K562 (cell line): ENCODE data around the gene BCAS4. TPM values are rescaled to one million over a fixed set of nuclear protein-coding genes. Genes with fewer than 3 reads are reported as not detected.

Source experiments
- GTF2F1 ChIP-seq: IDR thresholded peaks from 2 replicates; pipeline ENCODE4 v1.6.1; 2011; ENCODE audit warnings: low read depth, low read length, improper control_type of control experiment
- HDAC3 ChIP-seq: fragments of 450-650 bp; IDR thresholded peaks from 2 replicates; pipeline ENCODE4 v1.6.1; 2018; ENCODE audit warnings: borderline replicate concordance, mild to moderate bottlenecking, moderate library complexity; ENCODE audit not compliant: partially characterized antibody
- HOXB6 ChIP-seq: fragments of 250-450 bp; sonication (Bioruptor Pico); IDR thresholded peaks from 2 replicates; pipeline ENCODE4 v1.5.1; 2022; ENCODE audit warnings: mild to moderate bottlenecking, borderline replicate concordance
- KAT8 ChIP-seq: fragments of 450-650 bp; IDR thresholded peaks from 2 replicates; pipeline ENCODE4 v1.6.1; 2016; ENCODE audit warnings: low read depth, mild to moderate bottlenecking
- KDM4B ChIP-seq, 2 experiments: fragments of 450-650 bp in 1 of 2; sonication (generic) in 1 of 2; IDR thresholded peaks; 2 replicates each; pipeline ENCODE4 v1.6.1; 2016 to 2017; ENCODE audit warnings: borderline replicate concordance in 2 of 2, antibody characterized with exemption in 1 of 2, low read depth in 1 of 2, mild to moderate bottlenecking in 1 of 2
- MLLT1 ChIP-seq, 2 experiments: fragments of 450-650 bp; IDR thresholded peaks; 2 replicates each; pipeline ENCODE4 v1.6.1; 2016
- POLR2AphosphoS5 ChIP-seq: IDR thresholded peaks from 2 replicates; pipeline ENCODE4 v1.6.1; 2011; ENCODE audit warnings: mild to moderate bottlenecking, low read depth, low read length, moderate library complexity; ENCODE audit not compliant: control insufficient read depth, insufficient read depth
- POLR2B ChIP-seq: fragments of 450-650 bp; IDR thresholded peaks from 2 replicates; pipeline ENCODE4 v1.6.1; 2018; ENCODE audit warnings: low read depth; ENCODE audit not compliant: partially characterized antibody
- POLR3G ChIP-seq: IDR thresholded peaks from 2 replicates; pipeline ENCODE4 v1.6.1; 2011; ENCODE audit not compliant: insufficient read length, insufficient replicate concordance; ENCODE audit errors: extremely low read depth
- PTTG1 ChIP-seq: fragments of 450-650 bp; IDR thresholded peaks from 2 replicates; pipeline ENCODE4 v1.6.1; 2016; ENCODE audit warnings: low read depth, mild to moderate bottlenecking, missing genetic modification characterization, missing compliant biosample characterization
- SIRT6 ChIP-seq: IDR thresholded peaks from one replicate; pipeline ENCODE4 v1.6.1; 2012; ENCODE audit warnings: low read depth, mild to moderate bottlenecking, control low read depth, inconsistent platforms, low read length, moderate library complexity
- SMARCE1 ChIP-seq: fragments of 450-650 bp; IDR thresholded peaks from 2 replicates; pipeline ENCODE4 v1.7.1; 2016; ENCODE audit warnings: mild to moderate bottlenecking
- ZBTB26 ChIP-seq: fragments of 450-650 bp; formaldehyde crosslinking; IDR thresholded peaks from 2 replicates; pipeline ENCODE4 v1.4.0; 2022; ENCODE audit warnings: missing genetic modification characterization
- ZNF57 ChIP-seq: fragments of 450-650 bp; formaldehyde crosslinking; IDR thresholded peaks from 2 replicates; pipeline ENCODE4 v1.4.0; 2020; ENCODE audit warnings: mild to moderate bottlenecking, moderate library complexity
- ZNF699 ChIP-seq: fragments of 250-450 bp; sonication (Bioruptor Pico); IDR thresholded peaks from 2 replicates; pipeline ENCODE4 v1.8.0; 2021; ENCODE audit warnings: mild to moderate bottlenecking, moderate library complexity; ENCODE audit not compliant: insufficient replicate concordance
- polyA plus RNA-seq, 8 experiments: library from polyadenylated mRNA; depleted of rRNA in 4 of 8; stranded (reverse) in 5 of 8; unstranded in 3 of 8; fragments of >200 nt; fragmentation: Nextera tagmentation in 2 of 8; fragmentation: Illumina TruSeq in 1 of 8; extraction: Ambion mirVana in 2 of 8; extraction: Trizol in 1 of 8; gene quantifications; 2 replicates each; pipeline versions ENCODE4 v1.2.1 to v1.2.3, GENCODE V29; 2011 to 2014; ENCODE audit warnings: inconsistent platforms in 1 of 8, missing spikeins in 1 of 8
- total RNA-seq, 7 experiments: library from RNA; depleted of rRNA in 6 of 7; stranded (reverse); fragments of >200 nt in 6 of 7; fragmentation: Illumina TruSeq in 2 of 7; extraction: Trizol in 2 of 7; gene quantifications; 2 replicates each; pipeline versions ENCODE4 v1.2.1 to v1.2.3, GENCODE V29; 2011 to 2021; ENCODE audit warnings: low replicate concordance in 1 of 7
- TF ChIP-seq, protein P1 (sequence below): fragments of 250-450 bp; sonication (Bioruptor Pico); IDR thresholded peaks from 2 replicates; pipeline ENCODE4 v1.9.0; 2021; ENCODE audit warnings: mild to moderate bottlenecking, inconsistent platforms
- TF ChIP-seq, protein P2 (sequence below): sonication (generic); formaldehyde crosslinking; IDR thresholded peaks from 2 replicates; pipeline ENCODE4 v1.8.0; 2023; ENCODE audit warnings: missing genetic modification reagents, mild to moderate bottlenecking, borderline replicate concordance

The BCAS4 gene
- total and polyA plus RNA-seq, 9 of the 15 experiments (the other 6 are each of a cell fraction or from before 2014, with no cell fraction given) = 0.15 to 2.3 (median 0.47) TPM

GRCh38 chr20:50891138-50891537 lies 96.3 kb downstream of the BCAS4 start (continued):
- TF ChIP-seq POLR2AphosphoS5 = peak; percentile 28; the same call in 1 of the 2 replicates
- no peak for TF ChIP-seq POLR3G
- no peak for TF ChIP-seq MLLT1 (IDR thresholded peaks at IDR 0.05)
- no peak for TF ChIP-seq KAT8
- TF ChIP-seq, protein P1, sequence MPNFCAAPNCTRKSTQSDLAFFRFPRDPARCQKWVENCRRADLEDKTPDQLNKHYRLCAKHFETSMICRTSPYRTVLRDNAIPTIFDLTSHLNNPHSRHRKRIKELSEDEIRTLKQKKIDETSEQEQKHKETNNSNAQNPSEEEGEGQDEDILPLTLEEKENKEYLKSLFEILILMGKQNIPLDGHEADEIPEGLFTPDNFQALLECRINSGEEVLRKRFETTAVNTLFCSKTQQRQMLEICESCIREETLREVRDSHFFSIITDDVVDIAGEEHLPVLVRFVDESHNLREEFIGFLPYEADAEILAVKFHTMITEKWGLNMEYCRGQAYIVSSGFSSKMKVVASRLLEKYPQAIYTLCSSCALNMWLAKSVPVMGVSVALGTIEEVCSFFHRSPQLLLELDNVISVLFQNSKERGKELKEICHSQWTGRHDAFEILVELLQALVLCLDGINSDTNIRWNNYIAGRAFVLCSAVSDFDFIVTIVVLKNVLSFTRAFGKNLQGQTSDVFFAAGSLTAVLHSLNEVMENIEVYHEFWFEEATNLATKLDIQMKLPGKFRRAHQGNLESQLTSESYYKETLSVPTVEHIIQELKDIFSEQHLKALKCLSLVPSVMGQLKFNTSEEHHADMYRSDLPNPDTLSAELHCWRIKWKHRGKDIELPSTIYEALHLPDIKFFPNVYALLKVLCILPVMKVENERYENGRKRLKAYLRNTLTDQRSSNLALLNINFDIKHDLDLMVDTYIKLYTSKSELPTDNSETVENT (CRISPR knock-in tag) = no peak
- no peak for TF ChIP-seq ZNF57
- TF ChIP-seq, protein P2, sequence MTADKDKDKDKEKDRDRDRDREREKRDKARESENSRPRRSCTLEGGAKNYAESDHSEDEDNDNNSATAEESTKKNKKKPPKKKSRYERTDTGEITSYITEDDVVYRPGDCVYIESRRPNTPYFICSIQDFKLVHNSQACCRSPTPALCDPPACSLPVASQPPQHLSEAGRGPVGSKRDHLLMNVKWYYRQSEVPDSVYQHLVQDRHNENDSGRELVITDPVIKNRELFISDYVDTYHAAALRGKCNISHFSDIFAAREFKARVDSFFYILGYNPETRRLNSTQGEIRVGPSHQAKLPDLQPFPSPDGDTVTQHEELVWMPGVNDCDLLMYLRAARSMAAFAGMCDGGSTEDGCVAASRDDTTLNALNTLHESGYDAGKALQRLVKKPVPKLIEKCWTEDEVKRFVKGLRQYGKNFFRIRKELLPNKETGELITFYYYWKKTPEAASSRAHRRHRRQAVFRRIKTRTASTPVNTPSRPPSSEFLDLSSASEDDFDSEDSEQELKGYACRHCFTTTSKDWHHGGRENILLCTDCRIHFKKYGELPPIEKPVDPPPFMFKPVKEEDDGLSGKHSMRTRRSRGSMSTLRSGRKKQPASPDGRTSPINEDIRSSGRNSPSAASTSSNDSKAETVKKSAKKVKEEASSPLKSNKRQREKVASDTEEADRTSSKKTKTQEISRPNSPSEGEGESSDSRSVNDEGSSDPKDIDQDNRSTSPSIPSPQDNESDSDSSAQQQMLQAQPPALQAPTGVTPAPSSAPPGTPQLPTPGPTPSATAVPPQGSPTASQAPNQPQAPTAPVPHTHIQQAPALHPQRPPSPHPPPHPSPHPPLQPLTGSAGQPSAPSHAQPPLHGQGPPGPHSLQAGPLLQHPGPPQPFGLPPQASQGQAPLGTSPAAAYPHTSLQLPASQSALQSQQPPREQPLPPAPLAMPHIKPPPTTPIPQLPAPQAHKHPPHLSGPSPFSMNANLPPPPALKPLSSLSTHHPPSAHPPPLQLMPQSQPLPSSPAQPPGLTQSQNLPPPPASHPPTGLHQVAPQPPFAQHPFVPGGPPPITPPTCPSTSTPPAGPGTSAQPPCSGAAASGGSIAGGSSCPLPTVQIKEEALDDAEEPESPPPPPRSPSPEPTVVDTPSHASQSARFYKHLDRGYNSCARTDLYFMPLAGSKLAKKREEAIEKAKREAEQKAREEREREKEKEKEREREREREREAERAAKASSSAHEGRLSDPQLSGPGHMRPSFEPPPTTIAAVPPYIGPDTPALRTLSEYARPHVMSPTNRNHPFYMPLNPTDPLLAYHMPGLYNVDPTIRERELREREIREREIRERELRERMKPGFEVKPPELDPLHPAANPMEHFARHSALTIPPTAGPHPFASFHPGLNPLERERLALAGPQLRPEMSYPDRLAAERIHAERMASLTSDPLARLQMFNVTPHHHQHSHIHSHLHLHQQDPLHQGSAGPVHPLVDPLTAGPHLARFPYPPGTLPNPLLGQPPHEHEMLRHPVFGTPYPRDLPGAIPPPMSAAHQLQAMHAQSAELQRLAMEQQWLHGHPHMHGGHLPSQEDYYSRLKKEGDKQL (CRISPR knock-in tag) = no peak
- TF ChIP-seq SMARCE1 = no peak
- no peak for TF ChIP-seq GTF2F1
- no peak for TF ChIP-seq ZNF699
- no peak for TF ChIP-seq HDAC3
- TF ChIP-seq PTTG1 (tag) = no peak
- TF ChIP-seq KDM4B (IDR thresholded peaks at IDR 0.05; ENCODE audit: borderline replicate concordance in 2 of 2, low read depth in 1 of 2) = no peak
- no peak for TF ChIP-seq ZBTB26 (CRISPR knock-in tag)
- TF ChIP-seq SIRT6 = no peak
- TF ChIP-seq POLR2B = peak; percentile 24
- TF ChIP-seq HOXB6 (CRISPR knock-in tag) = no peak
